HCT116 (cell line): ENCODE results near the gene CNTN4. TPM values are rescaled to one million over a fixed set of nuclear protein-coding genes. Genes with fewer than 3 reads are reported as not detected.

Experiments
- ATAC-seq: fragments of 200-7000 bp; cut with Tn5 transposase; 2 replicates; pipeline ENCODE4 v1.9.1; 2020; ENCODE audit warnings: mild to moderate bottlenecking, moderate library complexity
- BruUV-seq: library from RNA; stranded (reverse); fragments of 400-500 nt; replicated peaks from 2 replicates; lab custom pipeline; 2021; lab: Mats Ljungman, UMichigan
- CTCF ChIA-PET: fragments of 300-600 bp; sonication (Branson Sonifier 250); formaldehyde crosslinking; loops from one replicate; lab custom pipeline; 2021; ENCODE audit warnings: antibody characterized with exemption; lab: Charles Lee
- POLR2A ChIA-PET: fragments of 300-600, 350-600 bp; sonication (Branson Sonifier 250); formaldehyde crosslinking; loops from one replicate; lab custom pipeline; 2021; ENCODE audit warnings: antibody characterized with exemption; lab: Charles Lee
- RAD21 ChIA-PET, 2 experiments: fragments of 300-600 bp; sonication (Branson Sonifier 250); formaldehyde crosslinking; loops; one replicate each; lab custom pipeline; 2023; ENCODE audit warnings: low total read pairs in 2 of 2; ENCODE audit not compliant: uncharacterized antibody in 2 of 2, unreplicated experiment in 2 of 2, low non-redundant PET in 1 of 2; lab: Charles Lee
- DNase-seq: peaks from one replicate; pipeline ENCODE4 v3.0.0-alpha.2; 2010; ENCODE audit warnings: low read depth, low spot score
- H2AFZ ChIP-seq: fragments of 200-600 bp; shearing (Covaris generic), sonication (generic); 2 replicates; pipeline ENCODE4 v1.6.1; 2017; ENCODE audit warnings: low read depth, mixed run types, mixed read lengths, antibody characterized with exemption, low read length; ENCODE audit not compliant: poor library complexity, severe bottlenecking
- H3K27ac ChIP-seq: 2 replicates; pipeline ENCODE4 v1.5.1; 2012; ENCODE audit warnings: low read depth, low read length
- H3K27me3 ChIP-seq: fragments of 200-600 bp; sonication (generic); 2 replicates; pipeline ENCODE4 v1.6.1; 2016; ENCODE audit warnings: mixed run types, low read length, mixed read lengths; ENCODE audit not compliant: insufficient read depth
- H3K36me3 ChIP-seq, 2 experiments: fragments of 200-500 bp in 1 of 2; fragments of 200-600 bp in 1 of 2; sonication (Bioruptor generic) in 1 of 2; sonication (generic) in 1 of 2; 2 replicates each; pipeline versions ENCODE4 v1.5.1 to v1.6.1; 2014 to 2016; ENCODE audit warnings: low read length in 2 of 2, inconsistent platforms in 1 of 2, mixed read lengths in 1 of 2, mixed run types in 1 of 2; ENCODE audit not compliant: insufficient read depth in 2 of 2, control insufficient read depth in 1 of 2
- H3K4me1 ChIP-seq, 2 experiments: fragments of 200-600 bp in 1 of 2; sonication (generic) in 1 of 2; 2 replicates each; pipeline versions ENCODE4 v1.5.1 to v1.6.1; 2012 to 2017; ENCODE audit warnings: low read length in 2 of 2, inconsistent platforms in 1 of 2, mild to moderate bottlenecking in 1 of 2, mixed read lengths in 1 of 2, mixed run types in 1 of 2, moderate library complexity in 1 of 2; ENCODE audit not compliant: insufficient read depth in 2 of 2, control insufficient read depth in 1 of 2
- H3K4me2 ChIP-seq: fragments of 200-600 bp; sonication (generic); 2 replicates; pipeline ENCODE4 v1.6.1; 2017; ENCODE audit warnings: mixed run types, low read length, mixed read lengths
- H3K4me3 ChIP-seq, 2 experiments: fragments of 200-600 bp in 1 of 2; sonication (generic) in 1 of 2; replicated peaks in 1 of 2; 2 replicates each; pipeline ENCODE4 v1.5.1; 2011 to 2016; ENCODE audit warnings: low read length in 2 of 2, control low read depth in 1 of 2, low read depth in 1 of 2, mild to moderate bottlenecking in 1 of 2, mixed read lengths in 1 of 2, mixed run types in 1 of 2
- H3K79me2 ChIP-seq: fragments of 200-600 bp; sonication (generic); 2 replicates; pipeline ENCODE4 v1.6.1; 2017; ENCODE audit warnings: mild to moderate bottlenecking, mixed run types, low read length, moderate library complexity, mixed read lengths; ENCODE audit not compliant: insufficient read depth
- H3K9ac ChIP-seq: fragments of 200-600 bp; sonication (generic); 2 replicates; pipeline ENCODE4 v1.6.1; 2016; ENCODE audit warnings: low read length, mixed read lengths
- H3K9me2 ChIP-seq: fragments of 200-600 bp; sonication (generic), shearing (Covaris generic); 2 replicates; pipeline ENCODE4 v1.6.1; 2017; ENCODE audit warnings: mixed run types, mild to moderate bottlenecking, moderate library complexity; ENCODE audit not compliant: insufficient read depth
- H3K9me3 ChIP-seq, 2 experiments: fragments of 200-500 bp in 1 of 2; fragments of 200-600 bp in 1 of 2; sonication (Bioruptor generic) in 1 of 2; sonication (generic) in 1 of 2; 2 replicates each; pipeline ENCODE4 v1.6.1; 2014 to 2017; ENCODE audit warnings: low read length in 2 of 2, mixed read lengths in 2 of 2, inconsistent platforms in 1 of 2, low read depth in 1 of 2, mild to moderate bottlenecking in 1 of 2, mixed run types in 1 of 2, moderate library complexity in 1 of 2; ENCODE audit not compliant: control insufficient read depth in 1 of 2, insufficient read depth in 1 of 2
- H4K20me1 ChIP-seq: fragments of 200-600 bp; sonication (generic), shearing (Covaris generic); 2 replicates; pipeline ENCODE4 v1.6.1; 2017; ENCODE audit warnings: mixed run types, mild to moderate bottlenecking, moderate library complexity; ENCODE audit not compliant: insufficient read depth
- ATF3 ChIP-seq: IDR thresholded peaks from 2 replicates; pipeline ENCODE4 v1.6.1; 2012
- CEBPB ChIP-seq: IDR thresholded peaks from 2 replicates; pipeline ENCODE4 v1.6.1; 2012; ENCODE audit warnings: low read depth
- CTCF ChIP-seq, 3 experiments: fragments of 200-600 bp in 1 of 3; sonication (generic) in 1 of 3; IDR thresholded peaks in 2 of 3; conservative IDR thresholded peaks in 1 of 3; 2 replicates each; pipeline ENCODE4 v1.5.1; 2012 to 2017; ENCODE audit warnings: low read depth in 2 of 3, low read length in 2 of 3, antibody characterized with exemption in 1 of 3, borderline replicate concordance in 1 of 3, control low read depth in 1 of 3, mild to moderate bottlenecking in 1 of 3, mixed read lengths in 1 of 3, mixed run types in 1 of 3, moderate library complexity in 1 of 3; ENCODE audit not compliant: insufficient read depth in 1 of 3
- EGR1 ChIP-seq: IDR thresholded peaks from 2 replicates; pipeline ENCODE4 v1.6.1; 2012; ENCODE audit warnings: low read depth
- EZH2phosphoT487 ChIP-seq: fragments of 200-600 bp; IDR thresholded peaks from 2 replicates; pipeline ENCODE4 v1.6.1; 2018; ENCODE audit warnings: antibody characterized with exemption, borderline replicate concordance
- FOSL1 ChIP-seq: IDR thresholded peaks from 2 replicates; pipeline ENCODE4 v1.6.1; 2012; ENCODE audit warnings: low read depth
- JUND ChIP-seq: IDR thresholded peaks from 2 replicates; pipeline ENCODE4 v1.6.1; 2012
- MAX ChIP-seq: IDR thresholded peaks from 2 replicates; pipeline ENCODE4 v1.6.1; 2012
- POLR2A ChIP-seq: IDR thresholded peaks from 2 replicates; pipeline ENCODE4 v1.7.0; 2011; ENCODE audit warnings: borderline replicate concordance; ENCODE audit not compliant: insufficient read depth, insufficient read length; ENCODE audit errors: extremely low read depth
- POLR2AphosphoS5 ChIP-seq: IDR thresholded peaks from 2 replicates; pipeline ENCODE4 v1.6.1; 2011; ENCODE audit warnings: mild to moderate bottlenecking, low read depth, low read length, moderate library complexity
- RAD21 ChIP-seq: IDR thresholded peaks from 2 replicates; pipeline ENCODE4 v1.6.1; 2012; ENCODE audit warnings: low read depth, mild to moderate bottlenecking
- SRF ChIP-seq: IDR thresholded peaks from 2 replicates; pipeline ENCODE4 v1.6.1; 2012; ENCODE audit warnings: low read depth
- TCF7L2 ChIP-seq: IDR thresholded peaks from 2 replicates; pipeline ENCODE4 v1.7.0; 2011; ENCODE audit warnings: borderline replicate concordance, inconsistent platforms; ENCODE audit not compliant: insufficient read depth, insufficient read length; ENCODE audit errors: extremely low read depth
- YY1 ChIP-seq: IDR thresholded peaks from 2 replicates; pipeline ENCODE4 v1.6.1; 2011; ENCODE audit warnings: low read length, low read depth, moderate library complexity, mild to moderate bottlenecking; ENCODE audit not compliant: insufficient replicate concordance; ENCODE audit errors: extremely low read depth
- ZNF274 ChIP-seq: fragments of 200-500 bp; sonication (Bioruptor generic); IDR thresholded peaks from 2 replicates; pipeline ENCODE4 v1.6.1; 2014; ENCODE audit warnings: mild to moderate bottlenecking, low read depth, low read length, inconsistent platforms
- intact Hi-C: fragments of 100-400 bp; cut with micrococcal nuclease; formaldehyde crosslinking; loops from 2 replicates; pipeline ENCODE4 v1.10.0; 2022
- total RNA-seq: library from RNA; stranded (reverse); gene quantifications from one replicate; pipeline ENCODE4 v1.2.1, GENCODE V29; 2021; ENCODE audit not compliant: unreplicated experiment

CNTN4 gene
- total RNA-seq, 1 experiment from 2014 or later = not detected

- BruUV-seq = no TSS peak
- no peaks in the 10 kb centered on the region for H4K20me1 ChIP-seq
- ChIA-PET POLR2A (no interaction called here), CTCF (no interaction called here), RAD21 (no interaction called here)
- peaks cover 3 to 29% of the 10 kb centered on the region in 2 experiments; a peak in 3 of 4 replicates for H3K9me3 ChIP-seq
- H3K4me2 ChIP-seq = no peak overlapping the region
- H3K4me3 ChIP-seq = no peak overlapping the region
- TF ChIP-seq TCF7L2 (no peak), ZNF274 (no peak), ATF3 (no peak), FOSL1 (no peak), CTCF (IDR thresholded peaks at IDR 0.05 in 2 of 3, conservative IDR thresholded peaks at IDR 0.05 in 1 of 3; ENCODE audit: borderline replicate concordance in 1 of 3, insufficient read depth in 1 of 3, low read depth in 2 of 3, low read length in 2 of 3) (no peak), SRF (no peak)
- no peak overlapping the region for H3K9ac ChIP-seq
- H3K27ac ChIP-seq = no peak overlapping the region
- ATAC-seq (no peak), DNase-seq (no peak)
- H3K9me2 ChIP-seq = no peaks in the 10 kb centered on the region
- H3K27me3 ChIP-seq = no peaks in the 10 kb centered on the region
- no peaks in the 10 kb centered on the region for H3K36me3 ChIP-seq
- no peak overlapping the region for H2AFZ ChIP-seq
- H3K4me1 ChIP-seq = no peaks in the 10 kb centered on the region
- H3K79me2 ChIP-seq = no peaks in the 10 kb centered on the region
- intact Hi-C loops = no loop called here
Measured at GRCh38 chr3:2873986-2874385, 775.3 kb downstream of the CNTN4 start.

GRCh38 chr3:2875699-2876098 lies 777.0 kb downstream of the CNTN4 start:
- intact Hi-C loops = no loop called here
- no TSS peak for BruUV-seq
- ATAC-seq = no peak
- DNase-seq = no peak
- no peak overlapping the region for H3K27ac ChIP-seq
- H2AFZ ChIP-seq = no peak overlapping the region
- H3K9me2 ChIP-seq = no peaks in the 10 kb centered on the region
- TF ChIP-seq POLR2AphosphoS5 (no peak), POLR2A (no peak), CEBPB (no peak), EGR1 (no peak), FOSL1 (no peak), RAD21 (no peak), EZH2phosphoT487 (no peak), ATF3 (no peak), MAX (no peak), JUND (no peak), YY1 (no peak)
- no peaks in the 10 kb centered on the region for H3K79me2 ChIP-seq
- POLR2A ChIA-PET = no interaction called here
- H3K9ac ChIP-seq = no peak overlapping the region
- H4K20me1 ChIP-seq = no peaks in the 10 kb centered on the region
- no peak overlapping the region for H3K4me3 ChIP-seq
- CTCF ChIA-PET = no interaction called here
- RAD21 ChIA-PET = no interaction called here
- H3K9me3 ChIP-seq = peaks cover 3 to 30% of the 10 kb centered on the region in 2 experiments; a peak in 3 of 4 replicates
- no peaks in the 10 kb centered on the region for H3K27me3 ChIP-seq
- H3K4me1 ChIP-seq = no peaks in the 10 kb centered on the region
- H3K36me3 ChIP-seq = no peaks in the 10 kb centered on the region
- no peak overlapping the region for H3K4me2 ChIP-seq
